Epidermal melanocyte (primary cell): ENCODE data around the gene ECHS1.
"Not testable (repeated sequence)": the region's sequence is repeated elsewhere in the genome, so short reads cannot be mapped to it uniquely, and the experiment has no call there.

ENCODE experiments used
- DNase-seq: peaks from one replicate; pipeline ENCODE4 v3.0.0; 2011; ENCODE audit warnings: low spot score; ENCODE audit not compliant: insufficient read length

The ECHS1 gene

GRCh38 chr10:133378251-133379096, 5.3 kb upstream of the ECHS1 start:
- DNase-seq = peak; percentile 64

GRCh38 chr10:133377818-133378250, 4.7 kb upstream of the ECHS1 start:
- DNase-seq = no peak

GRCh38 chr10:133377025-133377817, 4.1 kb upstream of the ECHS1 start:
- no peak for DNase-seq

GRCh38 chr10:133376183-133376582, 3.0 kb upstream of the ECHS1 start:
- DNase-seq = not testable (repeated sequence)

GRCh38 chr10:133375357-133376115, 2.4 kb upstream of the ECHS1 start:
- no peak for DNase-seq

- DNase-seq = no peak
Measured at GRCh38 chr10:133372507-133372906, 647 bp downstream of the ECHS1 start.

GRCh38 chr10:133370030-133370786, 2.9 kb downstream of the ECHS1 start:
- DNase-seq = no peak

- no peak for DNase-seq
Measured at GRCh38 chr10:133368153-133368552, 5.0 kb downstream of the ECHS1 start.

- not testable (repeated sequence) for DNase-seq
Measured at GRCh38 chr10:133367461-133367860, 5.7 kb downstream of the ECHS1 start.

GRCh38 chr10:133366751-133367150, 6.4 kb downstream of the ECHS1 start:
- DNase-seq = no peak

- no peak for DNase-seq
Measured at GRCh38 chr10:133366130-133366478, 7.0 kb downstream of the ECHS1 start.

GRCh38 chr10:133365461-133366129, 7.6 kb downstream of the ECHS1 start:
- no peak for DNase-seq

- no peak for DNase-seq
Measured at GRCh38 chr10:133364645-133365431, 8.3 kb downstream of the ECHS1 start.

- no peak for DNase-seq
Measured at GRCh38 chr10:133362846-133363245, 10.3 kb downstream of the ECHS1 start.

- no peak for DNase-seq
Measured at GRCh38 chr10:133361773-133362441, 11.2 kb downstream of the ECHS1 start.

GRCh38 chr10:133361227-133361626, 11.9 kb downstream of the ECHS1 start:
- no peak for DNase-seq

- DNase-seq = no peak
Measured at GRCh38 chr10:133359972-133360610, 13.1 kb downstream of the ECHS1 start.

GRCh38 chr10:133359554-133359971, 13.6 kb downstream of the ECHS1 start:
- DNase-seq = no peak

GRCh38 chr10:133358925-133359310, 14.2 kb downstream of the ECHS1 start:
- no peak for DNase-seq
